ENCODE measurements around the gene THTPA. TPM values are rescaled to one million over a fixed set of nuclear protein-coding genes. Genes with fewer than 3 reads are reported as not detected.

Gene THTPA
- total RNA-seq, 2 donors from 2014 or later = 22.5 to 45.4 TPM

DNA sequence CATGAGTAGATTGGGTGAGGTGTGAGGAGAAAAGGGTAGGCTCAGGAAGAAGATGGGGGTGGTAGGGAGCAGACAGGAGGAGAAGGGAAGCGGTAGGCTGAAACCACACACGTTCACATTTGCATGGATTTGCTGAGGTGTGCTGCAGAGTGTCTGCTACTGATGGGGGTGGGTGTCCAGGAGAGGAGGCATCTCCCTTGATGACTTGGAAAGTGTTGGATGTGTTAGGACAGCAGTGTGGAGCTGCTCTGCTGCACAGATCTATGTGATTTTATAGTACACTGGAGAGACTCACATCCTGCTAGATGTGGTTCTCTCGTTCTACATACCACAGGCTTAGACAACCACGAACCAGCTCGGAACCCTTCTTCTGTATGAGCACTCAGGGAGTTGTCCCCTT lies 13.8 kb upstream of the THTPA start:
- no peaks in the 10 kb centered on the region for H3K36me3 ChIP-seq
- H3K4me3 ChIP-seq = no peak overlapping the region
- TF ChIP-seq POLR2AphosphoS5 (IDR thresholded peaks at IDR 0.05) = no peak
- TF ChIP-seq, protein P1, sequence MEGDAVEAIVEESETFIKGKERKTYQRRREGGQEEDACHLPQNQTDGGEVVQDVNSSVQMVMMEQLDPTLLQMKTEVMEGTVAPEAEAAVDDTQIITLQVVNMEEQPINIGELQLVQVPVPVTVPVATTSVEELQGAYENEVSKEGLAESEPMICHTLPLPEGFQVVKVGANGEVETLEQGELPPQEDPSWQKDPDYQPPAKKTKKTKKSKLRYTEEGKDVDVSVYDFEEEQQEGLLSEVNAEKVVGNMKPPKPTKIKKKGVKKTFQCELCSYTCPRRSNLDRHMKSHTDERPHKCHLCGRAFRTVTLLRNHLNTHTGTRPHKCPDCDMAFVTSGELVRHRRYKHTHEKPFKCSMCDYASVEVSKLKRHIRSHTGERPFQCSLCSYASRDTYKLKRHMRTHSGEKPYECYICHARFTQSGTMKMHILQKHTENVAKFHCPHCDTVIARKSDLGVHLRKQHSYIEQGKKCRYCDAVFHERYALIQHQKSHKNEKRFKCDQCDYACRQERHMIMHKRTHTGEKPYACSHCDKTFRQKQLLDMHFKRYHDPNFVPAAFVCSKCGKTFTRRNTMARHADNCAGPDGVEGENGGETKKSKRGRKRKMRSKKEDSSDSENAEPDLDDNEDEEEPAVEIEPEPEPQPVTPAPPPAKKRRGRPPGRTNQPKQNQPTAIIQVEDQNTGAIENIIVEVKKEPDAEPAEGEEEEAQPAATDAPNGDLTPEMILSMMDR (IDR thresholded peaks at IDR 0.05) = no peak
- TF ChIP-seq POLR2A (IDR thresholded peaks at IDR 0.05) = no peak
- H3K4me1 ChIP-seq (replicated peaks) = no peaks in the 10 kb centered on the region
- DNase-seq (ENCODE audit: low spot score) = no peak
- no peaks in the 10 kb centered on the region for H3K27me3 ChIP-seq (replicated peaks; ENCODE audit: insufficient read depth)
- H3K9me3 ChIP-seq = no peaks in the 10 kb centered on the region
- WGBS = 84% methylated on average over 5 of the region's 5 CpGs
- intact Hi-C loops (cut with DNase I) = no loop called here
- H3K27ac ChIP-seq = no peak overlapping the region

DNA sequence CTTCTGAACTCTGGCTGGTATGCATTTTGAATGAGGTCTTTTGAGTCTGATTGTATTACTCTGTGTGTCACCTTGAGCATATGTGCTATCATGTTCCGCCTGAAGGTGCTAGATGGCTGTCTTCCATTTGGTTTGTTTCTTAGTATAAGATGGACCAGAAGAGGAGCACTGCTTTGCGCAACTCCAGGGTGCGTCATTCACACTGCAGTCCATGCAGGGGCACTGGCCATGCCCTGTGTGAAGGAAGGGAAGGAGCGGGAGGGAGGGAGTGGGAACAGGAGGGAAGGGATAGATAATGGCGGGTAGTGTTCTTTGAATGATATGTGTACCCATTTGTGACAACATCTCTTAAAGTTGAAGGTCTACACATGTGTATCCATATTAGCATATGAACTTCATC lies 12.7 kb upstream of the THTPA start:
- no peaks in the 10 kb centered on the region for H3K36me3 ChIP-seq
- no peak for TF ChIP-seq POLR2AphosphoS5 (IDR thresholded peaks at IDR 0.05)
- TF ChIP-seq, protein P1 (IDR thresholded peaks at IDR 0.05) = no peak
- no peak for TF ChIP-seq POLR2A (IDR thresholded peaks at IDR 0.05)
- H3K4me1 ChIP-seq (replicated peaks) = no peaks in the 10 kb centered on the region
- H3K9me3 ChIP-seq = no peaks in the 10 kb centered on the region
- 95% methylated on average over 5 of the region's 5 CpGs for WGBS
- no peak for DNase-seq (ENCODE audit: low spot score)
- H3K27ac ChIP-seq = no peak overlapping the region
- H3K27me3 ChIP-seq (replicated peaks; ENCODE audit: insufficient read depth) = no peaks in the 10 kb centered on the region
- no peak overlapping the region for H3K4me3 ChIP-seq
- intact Hi-C loops (cut with DNase I) = no loop called here

DNA sequence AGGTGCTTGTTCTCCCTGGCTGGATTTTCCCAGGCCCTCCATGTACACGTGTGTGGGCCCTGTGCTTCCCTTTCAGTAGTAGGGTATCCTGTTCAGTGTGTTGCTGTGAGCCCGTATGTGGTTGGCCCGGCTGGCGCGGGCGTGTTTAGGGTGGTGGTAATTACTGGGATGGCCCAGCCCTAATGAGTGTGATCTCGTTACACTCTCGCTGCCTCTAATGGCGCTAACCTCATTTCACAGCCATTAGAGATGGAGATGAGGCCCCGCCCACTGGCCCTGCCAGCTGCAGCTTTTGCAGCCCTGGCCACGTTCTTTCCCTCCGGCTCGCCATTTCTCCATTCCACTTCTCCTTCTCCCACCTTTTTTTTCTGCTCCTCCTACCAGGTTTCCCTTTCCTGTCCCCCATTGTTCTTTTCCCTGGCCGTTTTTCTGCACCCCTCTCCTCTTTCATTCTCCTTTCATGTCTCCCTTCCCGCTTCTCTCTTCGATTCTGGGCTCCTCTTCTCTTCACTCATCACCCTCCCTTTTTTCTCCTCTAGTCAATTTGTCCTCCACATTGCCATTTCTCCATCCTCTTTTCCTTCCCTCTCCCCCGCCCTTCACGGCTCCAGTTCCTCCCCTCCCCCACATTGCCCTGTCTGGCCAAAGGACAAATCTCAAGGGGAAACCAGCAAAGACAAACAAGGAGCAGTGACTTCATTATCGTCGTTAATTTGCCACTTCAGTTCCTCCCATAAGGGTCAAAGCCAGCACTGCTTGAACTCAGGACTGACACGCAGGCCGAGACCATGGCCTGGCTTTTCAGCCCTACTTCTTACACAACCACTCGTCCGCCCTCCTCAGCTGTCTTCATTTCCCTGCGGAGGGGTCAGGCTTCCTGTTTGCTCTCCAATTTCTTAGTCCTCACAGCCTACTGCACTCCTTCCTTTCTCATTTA lies 11.3 kb upstream of the THTPA start:
- TF ChIP-seq POLR2AphosphoS5 (IDR thresholded peaks at IDR 0.05) (no peak), POLR2A (IDR thresholded peaks at IDR 0.05) (no peak)
- TF ChIP-seq, protein P1 (IDR thresholded peaks at IDR 0.05) = no peak
- intact Hi-C loops (cut with DNase I) = no loop called here
- H3K36me3 ChIP-seq = no peaks in the 10 kb centered on the region
- H3K4me1 ChIP-seq (replicated peaks) = no peaks in the 10 kb centered on the region
- H3K27ac ChIP-seq = no peak overlapping the region
- no peak for DNase-seq (ENCODE audit: low spot score)
- no peaks in the 10 kb centered on the region for H3K9me3 ChIP-seq
- 53% methylated on average over 25 of the region's 25 CpGs for WGBS
- H3K4me3 ChIP-seq = no peak overlapping the region
- no peaks in the 10 kb centered on the region for H3K27me3 ChIP-seq (replicated peaks; ENCODE audit: insufficient read depth)

DNA sequence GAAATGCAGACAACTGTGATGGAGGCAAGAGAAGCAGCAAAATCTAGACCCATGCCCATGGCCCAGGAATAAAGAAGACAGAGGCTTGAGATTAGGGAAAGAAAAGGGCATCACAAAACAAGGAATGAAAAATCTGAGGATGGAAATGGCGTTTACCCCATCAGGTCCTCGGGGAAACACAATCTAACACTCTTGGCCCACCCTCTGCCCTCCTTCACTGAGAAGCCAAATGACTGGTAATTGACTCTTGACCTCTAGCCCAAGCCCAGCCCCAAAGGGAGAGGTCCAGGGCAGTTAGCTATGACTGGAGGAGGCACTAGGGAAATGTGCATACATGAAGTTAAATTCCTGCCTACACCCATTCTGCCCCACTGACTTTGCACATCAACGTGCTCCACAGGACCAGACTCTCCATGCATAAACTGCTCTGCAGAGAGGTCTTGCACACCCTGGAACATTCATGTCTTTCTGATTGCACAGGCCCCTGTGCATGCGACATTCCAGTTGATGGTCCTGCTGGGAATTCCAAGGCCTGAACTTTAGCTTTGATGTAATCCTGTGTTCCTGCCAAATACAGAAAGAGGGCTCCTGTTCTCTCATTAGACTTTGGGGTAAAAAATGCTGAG lies 10.2 kb upstream of the THTPA start:
- H3K36me3 ChIP-seq = no peaks in the 10 kb centered on the region
- no peaks in the 10 kb centered on the region for H3K4me1 ChIP-seq (replicated peaks)
- no peak for DNase-seq (ENCODE audit: low spot score)
- no peaks in the 10 kb centered on the region for H3K27me3 ChIP-seq (replicated peaks; ENCODE audit: insufficient read depth)
- H3K4me3 ChIP-seq = no peak overlapping the region
- TF ChIP-seq POLR2AphosphoS5 (IDR thresholded peaks at IDR 0.05) (no peak), POLR2A (IDR thresholded peaks at IDR 0.05) (no peak)
- TF ChIP-seq, protein P1 (IDR thresholded peaks at IDR 0.05) = no peak
- intact Hi-C loops (cut with DNase I) = no loop called here
- H3K9me3 ChIP-seq = no peaks in the 10 kb centered on the region
- 77% methylated on average over 4 of the region's 4 CpGs for WGBS
- H3K27ac ChIP-seq = no peak overlapping the region
